Measurements from ENCODE around the gene FOXN1. TPM values are rescaled to one million over a fixed set of nuclear protein-coding genes. Genes with fewer than 3 reads are reported as not detected.

Gene FOXN1
- total RNA-seq, 5 donors from 2014 or later (not counting 1 experiment from before 2014, with no cell fraction given), result not detected

GRCh38 chr17:28527859-28528258, 21.7 kb downstream of the FOXN1 start:
- Histone ChIP-seq H3K9me3 (no peaks in the 10 kb centered on the region), H3K4me3 (ENCODE audit: control insufficient read depth in 1 of 2, extremely low read depth in 1 of 2, low read length in 1 of 2) (no peak overlapping the region), H3K27ac (ENCODE audit: low read length) (no peak overlapping the region), H3K27me3 (replicated peaks in 1 of 2; ENCODE audit: control insufficient read depth in 2 of 2, extremely low read depth in 1 of 2, insufficient read depth in 2 of 2, low read length in 1 of 2) (peaks cover 0 to 16% of the 10 kb centered on the region in 2 experiments), H3K4me1 (ENCODE audit: control insufficient read depth in 1 of 2, extremely low read depth in 1 of 2, insufficient read depth in 2 of 2, low read length in 2 of 2) (no peaks in the 10 kb centered on the region), H3K36me3 (ENCODE audit: control insufficient read depth in 2 of 2, extremely low read depth in 1 of 2, insufficient read depth in 1 of 2, low read length in 1 of 2) (no peaks in the 10 kb centered on the region)
- CTCF ChIA-PET, result no interaction called here
- POLR2A ChIA-PET, result no interaction called here
- no peak overlapping the region for H3K4me3 Mint-ChIP-seq
- 92% methylated on average over 2 of the region's 2 CpGs for WGBS (ENCODE audit: insufficient coverage)
- H3K27me3 Mint-ChIP-seq, result peaks cover 0 to 2% of the 10 kb centered on the region in 2 donors
- no peak for ATAC-seq (replicated peaks in 1 of 4)
- H3K9me3 Mint-ChIP-seq, result no peaks in the 10 kb centered on the region
- no peaks in the 10 kb centered on the region for H3K36me3 Mint-ChIP-seq
- H3K27ac Mint-ChIP-seq, result no peak overlapping the region
- no peaks in the 10 kb centered on the region for H3K4me1 Mint-ChIP-seq
- DNase-seq, result no peak

- 64% methylated on average over 7 of the region's 9 CpGs for WGBS (ENCODE audit: insufficient coverage)
- Histone ChIP-seq H3K4me3 (ENCODE audit: control insufficient read depth in 1 of 2, extremely low read depth in 1 of 2, low read length in 1 of 2) (no peak overlapping the region), H3K9me3 (no peaks in the 10 kb centered on the region), H3K27me3 (replicated peaks in 1 of 2; ENCODE audit: control insufficient read depth in 2 of 2, extremely low read depth in 1 of 2, insufficient read depth in 2 of 2, low read length in 1 of 2) (peaks cover 0 to 16% of the 10 kb centered on the region in 2 experiments), H3K27ac (ENCODE audit: low read length) (no peak overlapping the region), H3K4me1 (ENCODE audit: control insufficient read depth in 1 of 2, extremely low read depth in 1 of 2, insufficient read depth in 2 of 2, low read length in 2 of 2) (no peaks in the 10 kb centered on the region), H3K36me3 (ENCODE audit: control insufficient read depth in 2 of 2, extremely low read depth in 1 of 2, insufficient read depth in 1 of 2, low read length in 1 of 2) (no peaks in the 10 kb centered on the region)
- ChIA-PET POLR2A (no interaction called here), CTCF (no interaction called here)
- no peaks in the 10 kb centered on the region for H3K36me3 Mint-ChIP-seq
- DNase-seq, result no peak
- no peak overlapping the region for H3K27ac Mint-ChIP-seq
- H3K4me1 Mint-ChIP-seq, result no peaks in the 10 kb centered on the region
- H3K27me3 Mint-ChIP-seq, result peaks cover 0 to 3% of the 10 kb centered on the region in 2 donors
- ATAC-seq (replicated peaks in 1 of 4), result no peak
- H3K9me3 Mint-ChIP-seq, result no peaks in the 10 kb centered on the region
- no peak overlapping the region for H3K4me3 Mint-ChIP-seq
These were observed 22.3 kb downstream of the FOXN1 start for GRCh38 chr17:28528327-28529012.

- Histone ChIP-seq H3K4me1 (ENCODE audit: control insufficient read depth in 1 of 2, extremely low read depth in 1 of 2, insufficient read depth in 2 of 2, low read length in 2 of 2) (no peaks in the 10 kb centered on the region), H3K36me3 (ENCODE audit: control insufficient read depth in 2 of 2, extremely low read depth in 1 of 2, insufficient read depth in 1 of 2, low read length in 1 of 2) (no peaks in the 10 kb centered on the region), H3K4me3 (ENCODE audit: control insufficient read depth in 1 of 2, extremely low read depth in 1 of 2, low read length in 1 of 2) (no peak overlapping the region), H3K27me3 (replicated peaks in 1 of 2; ENCODE audit: control insufficient read depth in 2 of 2, extremely low read depth in 1 of 2, insufficient read depth in 2 of 2, low read length in 1 of 2) (peaks cover 0 to 16% of the 10 kb centered on the region in 2 experiments), H3K27ac (ENCODE audit: low read length) (no peak overlapping the region), H3K9me3 (no peaks in the 10 kb centered on the region)
- DNase-seq (no peak), ATAC-seq (replicated peaks in 1 of 4) (no peak)
- no peaks in the 10 kb centered on the region for H3K9me3 Mint-ChIP-seq
- H3K36me3 Mint-ChIP-seq, result no peaks in the 10 kb centered on the region
- H3K27me3 Mint-ChIP-seq, result peaks cover 0 to 6% of the 10 kb centered on the region in 2 donors
- WGBS (ENCODE audit: insufficient coverage), result no CpG with 5 or more reads among the region's 3 CpGs
- no peak overlapping the region for H3K27ac Mint-ChIP-seq
- CTCF ChIA-PET, result no interaction called here
- H3K4me3 Mint-ChIP-seq, result no peak overlapping the region
- H3K4me1 Mint-ChIP-seq, result no peaks in the 10 kb centered on the region
- POLR2A ChIA-PET, result no interaction called here
These were observed 22.9 kb downstream of the FOXN1 start for GRCh38 chr17:28529013-28529400.

- CTCF ChIA-PET, result no interaction called here
- WGBS (ENCODE audit: insufficient coverage), result no CpG with 5 or more reads among the region's 4 CpGs
These were observed 24.1 kb downstream of the FOXN1 start for GRCh38 chr17:28530250-28530649.

GRCh38 chr17:28530926-28531325, 24.8 kb downstream of the FOXN1 start:
- peaks cover 0 to 6% of the 10 kb centered on the region in 2 donors for H3K27me3 Mint-ChIP-seq

More at GRCh38 chr17:28530250-28530649, 24.1 kb downstream of the FOXN1 start:
- DNase-seq (no peak), ATAC-seq (replicated peaks in 1 of 4) (no peak)
- H3K27me3 Mint-ChIP-seq, result peaks cover 0 to 6% of the 10 kb centered on the region in 2 donors
- no peaks in the 10 kb centered on the region for H3K36me3 Mint-ChIP-seq
- peaks cover 0 to 16% of the 10 kb centered on the region in 2 experiments for H3K27me3 ChIP-seq (replicated peaks in 1 of 2; ENCODE audit: control insufficient read depth in 2 of 2, extremely low read depth in 1 of 2, insufficient read depth in 2 of 2, low read length in 1 of 2)
- H3K36me3 ChIP-seq (ENCODE audit: control insufficient read depth in 2 of 2, extremely low read depth in 1 of 2, insufficient read depth in 1 of 2, low read length in 1 of 2), result no peaks in the 10 kb centered on the region
- no peak overlapping the region for H3K4me3 ChIP-seq (ENCODE audit: control insufficient read depth in 1 of 2, extremely low read depth in 1 of 2, low read length in 1 of 2)
- no peak overlapping the region for H3K27ac ChIP-seq (ENCODE audit: low read length)
- no peaks in the 10 kb centered on the region for H3K9me3 ChIP-seq
- no peaks in the 10 kb centered on the region for H3K4me1 Mint-ChIP-seq
- H3K4me3 Mint-ChIP-seq, result no peak overlapping the region
- H3K27ac Mint-ChIP-seq, result no peak overlapping the region
- no peaks in the 10 kb centered on the region for H3K4me1 ChIP-seq (ENCODE audit: control insufficient read depth in 1 of 2, extremely low read depth in 1 of 2, insufficient read depth in 2 of 2, low read length in 2 of 2)
- H3K9me3 Mint-ChIP-seq, result no peaks in the 10 kb centered on the region
- POLR2A ChIA-PET, result no interaction called here

GRCh38 chr17:28532050-28532960, 26.2 kb downstream of the FOXN1 start:
- CTCF ChIA-PET, result no interaction called here

More at GRCh38 chr17:28530926-28531325, 24.8 kb downstream of the FOXN1 start:
- no peak overlapping the region for H3K4me3 ChIP-seq (ENCODE audit: control insufficient read depth in 1 of 2, extremely low read depth in 1 of 2, low read length in 1 of 2)
- Mint-ChIP-seq H3K4me3 (no peak overlapping the region), H3K27ac (no peak overlapping the region), H3K9me3 (no peaks in the 10 kb centered on the region), H3K4me1 (no peaks in the 10 kb centered on the region), H3K36me3 (no peaks in the 10 kb centered on the region)
- no peak for ATAC-seq (replicated peaks in 1 of 4)
- peaks cover 0 to 16% of the 10 kb centered on the region in 2 experiments for H3K27me3 ChIP-seq (replicated peaks in 1 of 2; ENCODE audit: control insufficient read depth in 2 of 2, extremely low read depth in 1 of 2, insufficient read depth in 2 of 2, low read length in 1 of 2)
- H3K9me3 ChIP-seq, result no peaks in the 10 kb centered on the region
- CTCF ChIA-PET, result no interaction called here
- H3K27ac ChIP-seq (ENCODE audit: low read length), result no peak overlapping the region
- DNase-seq, result no peak
- POLR2A ChIA-PET, result no interaction called here
- WGBS (ENCODE audit: insufficient coverage), result no CpG with 5 or more reads among the region's 7 CpGs
- no peaks in the 10 kb centered on the region for H3K36me3 ChIP-seq (ENCODE audit: control insufficient read depth in 2 of 2, extremely low read depth in 1 of 2, insufficient read depth in 1 of 2, low read length in 1 of 2)
- no peaks in the 10 kb centered on the region for H3K4me1 ChIP-seq (ENCODE audit: control insufficient read depth in 1 of 2, extremely low read depth in 1 of 2, insufficient read depth in 2 of 2, low read length in 2 of 2)

More at GRCh38 chr17:28532050-28532960, 26.2 kb downstream of the FOXN1 start:
- H3K36me3 Mint-ChIP-seq, result no peaks in the 10 kb centered on the region
- Histone ChIP-seq H3K4me3 (ENCODE audit: control insufficient read depth in 1 of 2, extremely low read depth in 1 of 2, low read length in 1 of 2) (no peak overlapping the region), H3K36me3 (ENCODE audit: control insufficient read depth in 2 of 2, extremely low read depth in 1 of 2, insufficient read depth in 1 of 2, low read length in 1 of 2) (no peaks in the 10 kb centered on the region), H3K27me3 (replicated peaks in 1 of 2; ENCODE audit: control insufficient read depth in 2 of 2, extremely low read depth in 1 of 2, insufficient read depth in 2 of 2, low read length in 1 of 2) (peaks cover 0 to 17% of the 10 kb centered on the region in 2 experiments), H3K27ac (ENCODE audit: low read length) (no peak overlapping the region), H3K4me1 (ENCODE audit: control insufficient read depth in 1 of 2, extremely low read depth in 1 of 2, insufficient read depth in 2 of 2, low read length in 2 of 2) (no peaks in the 10 kb centered on the region), H3K9me3 (no peaks in the 10 kb centered on the region)
- DNase-seq (no peak), ATAC-seq (replicated peaks in 1 of 4) (no peak)
- WGBS (ENCODE audit: insufficient coverage), result 97% methylated on average over 4 of the region's 7 CpGs
- H3K9me3 Mint-ChIP-seq, result no peaks in the 10 kb centered on the region
- no peak overlapping the region for H3K27ac Mint-ChIP-seq
- H3K27me3 Mint-ChIP-seq, result peaks cover 0 to 6% of the 10 kb centered on the region in 2 donors
- H3K4me1 Mint-ChIP-seq, result no peaks in the 10 kb centered on the region
- H3K4me3 Mint-ChIP-seq, result no peak overlapping the region
- POLR2A ChIA-PET, result no interaction called here

Data from T-cell (primary cell).